GM19023 (cell line): ENCODE results near the gene CEP72.
"Not testable (repeated sequence)": the region's sequence is repeated elsewhere in the genome, so short reads cannot be mapped to it uniquely, and the experiment has no call there.

ENCODE experiments used
- ATAC-seq: cut with Tn5 transposase; IDR thresholded peaks from one replicate; pipeline ENCODE4 v1.9.1; 2021; ENCODE audit warnings: mild to moderate bottlenecking, moderate library complexity; ENCODE audit not compliant: unreplicated experiment

CEP72 gene

GRCh38 chr5:595285-595875 is 16.8 kb upstream of the CEP72 start:
- ATAC-seq = no peak

GRCh38 chr5:597871-598563 is 14.1 kb upstream of the CEP72 start:
- ATAC-seq = no peak

- no peak for ATAC-seq
Measured at GRCh38 chr5:598564-598890, 13.6 kb upstream of the CEP72 start.

GRCh38 chr5:600886-601541 is 11.1 kb upstream of the CEP72 start:
- no peak for ATAC-seq

- ATAC-seq = no peak
Measured at GRCh38 chr5:601771-602465, 10.2 kb upstream of the CEP72 start.

- ATAC-seq = no peak
Measured at GRCh38 chr5:602466-603035, 9.6 kb upstream of the CEP72 start.

- ATAC-seq = no peak
Measured at GRCh38 chr5:603081-603998, 8.8 kb upstream of the CEP72 start.

- no peak for ATAC-seq
Measured at GRCh38 chr5:604391-604831, 7.7 kb upstream of the CEP72 start.

- not testable (repeated sequence) for ATAC-seq
Measured at GRCh38 chr5:605090-605489, 7.0 kb upstream of the CEP72 start.

- no peak for ATAC-seq
Measured at GRCh38 chr5:606061-606460, 6.1 kb upstream of the CEP72 start.

- ATAC-seq = no peak
Measured at GRCh38 chr5:606526-607399, 5.4 kb upstream of the CEP72 start.

GRCh38 chr5:607541-608428 is 4.4 kb upstream of the CEP72 start:
- ATAC-seq = peak; percentile 33

- ATAC-seq = no peak
Measured at GRCh38 chr5:608429-609370, 3.4 kb upstream of the CEP72 start.

GRCh38 chr5:609506-609905 is 2.6 kb upstream of the CEP72 start:
- no peak for ATAC-seq

GRCh38 chr5:610011-610743 is 2.0 kb upstream of the CEP72 start:
- ATAC-seq = no peak
